GM13977 (cell line): ENCODE measurements around the gene LEMD2.

ENCODE experiments used
- DNase-seq: peaks from one replicate; pipeline ENCODE4 v3.0.0; 2012; ENCODE audit warnings: low spot score
- CTCF ChIP-seq: IDR thresholded peaks from 2 replicates; pipeline ENCODE4 v1.5.1; 2012; ENCODE audit warnings: mild to moderate bottlenecking, control low read depth; ENCODE audit not compliant: insufficient read depth; ENCODE audit errors: extremely low read depth, missing control alignments
- in situ Hi-C: fragments of 300-500 bp; cut with MboI; formaldehyde crosslinking; loops from one replicate; pipeline ENCODE4 v1.12.0; 2022; ENCODE audit warnings: low sequenced_read_pairs, low pct_unique_long_range_greater_than_20kb, mixed read lengths, inconsistent platforms; ENCODE audit not compliant: unreplicated experiment

Gene LEMD2

GRCh38 chr6:33809594-33809993 lies 20.7 kb upstream of the LEMD2 start:
- TF ChIP-seq CTCF = no peak
- no peak for DNase-seq
- in situ Hi-C loops = no loop called here

- no peak for TF ChIP-seq CTCF
- in situ Hi-C loops = no loop called here
- DNase-seq = no peak
These were observed 19.8 kb upstream of the LEMD2 start for GRCh38 chr6:33808641-33809180.

DNA sequence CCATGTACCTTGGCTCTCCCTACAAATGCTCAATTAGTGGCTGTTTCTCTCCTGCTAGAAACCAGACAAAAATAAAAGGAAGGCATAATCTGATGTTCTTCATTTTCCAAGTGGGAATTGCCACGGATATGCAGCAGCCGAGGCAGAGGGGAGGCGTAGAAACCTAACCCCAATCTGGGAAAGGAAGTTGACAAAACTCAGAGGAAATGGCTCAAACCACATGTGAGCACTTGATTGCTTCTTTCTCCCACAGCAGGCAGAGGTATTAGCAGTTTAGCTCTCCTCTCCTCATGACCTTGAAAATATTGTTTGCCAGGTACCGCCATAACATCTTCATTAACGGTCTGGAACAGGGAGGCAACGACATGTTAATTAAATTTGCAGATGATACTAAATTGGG lies 18.7 kb upstream of the LEMD2 start:
- TF ChIP-seq CTCF = no peak
- in situ Hi-C loops = no loop called here
- DNase-seq = no peak

DNA sequence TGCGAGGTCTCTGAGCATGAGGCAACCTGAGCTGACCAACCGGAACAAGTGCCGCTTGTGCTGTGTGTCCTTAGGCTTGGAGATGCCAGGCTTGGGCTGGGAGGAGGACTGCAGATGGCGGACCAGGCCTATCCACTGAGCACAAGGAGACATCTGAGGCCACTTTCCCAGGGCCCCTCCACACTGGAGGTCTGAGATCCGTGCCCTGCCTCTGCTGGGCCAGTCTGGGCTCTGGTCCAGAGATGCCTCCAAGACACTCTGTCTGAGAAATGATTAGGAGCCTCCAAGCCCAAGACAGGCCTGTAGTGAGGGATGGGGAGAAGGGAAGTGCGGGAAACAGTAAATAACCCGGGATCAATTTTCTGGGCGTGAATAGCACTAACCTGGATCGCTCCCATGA lies 17.9 kb upstream of the LEMD2 start:
- TF ChIP-seq CTCF = no peak
- in situ Hi-C loops = no loop called here
- no peak for DNase-seq

GRCh38 chr6:33803571-33804053 lies 14.7 kb upstream of the LEMD2 start, which contains the start of gene MLN:
TSS of gene MLN (minus strand) at chr6:33804003. CDS start at chr6:33801163, 2,840 bp downstream.
- DNase-seq = no peak
- in situ Hi-C loops = no loop called here
- no peak for TF ChIP-seq CTCF

- no peak for TF ChIP-seq CTCF
- no peak for DNase-seq
- in situ Hi-C loops = no loop called here
These were observed 13.4 kb upstream of the LEMD2 start for GRCh38 chr6:33802186-33802958.
